Neural cell (in vitro differentiated cells): ENCODE data around the gene CDX1. TPM values are rescaled to one million over a fixed set of nuclear protein-coding genes. Genes with fewer than 3 reads are reported as not detected.

Experiments
- H2AFZ ChIP-seq: fragments of 200-600, 300-800 bp; sonication (generic), shearing (Covaris generic); 2 replicates; pipeline ENCODE4 v1.6.0; 2014; ENCODE audit warnings: low read depth, mild to moderate bottlenecking, antibody characterized with exemption, low read length, moderate library complexity
- H3F3A ChIP-seq: fragments of 200-600 bp; shearing (Covaris generic); 2 replicates; pipeline ENCODE4 v1.6.1; 2016; ENCODE audit warnings: mild to moderate bottlenecking, moderate library complexity, mixed read lengths, antibody characterized with exemption, low read length; ENCODE audit not compliant: insufficient read depth, poor library complexity, severe bottlenecking
- H3K27ac ChIP-seq: fragments of 200-600, 300-800 bp; sonication (generic), shearing (Covaris generic); 2 replicates; pipeline ENCODE4 v1.5.1; 2014; ENCODE audit warnings: mild to moderate bottlenecking, low read length, moderate library complexity
- H3K27me3 ChIP-seq: fragments of 300-800, 200-600 bp; sonication (generic), shearing (Covaris generic); 2 replicates; pipeline ENCODE4 v1.6.0; 2014; ENCODE audit warnings: mild to moderate bottlenecking, low read depth, low read length, moderate library complexity; ENCODE audit not compliant: insufficient read depth
- H3K36me3 ChIP-seq: fragments of 300-800, 200-600 bp; sonication (generic), shearing (Covaris generic); 2 replicates; pipeline ENCODE4 v1.5.1; 2014; ENCODE audit warnings: mild to moderate bottlenecking, antibody characterized with exemption, low read length, moderate library complexity; ENCODE audit not compliant: insufficient read depth
- H3K4me2 ChIP-seq: fragments of 300-800, 200-600 bp; sonication (generic), shearing (Covaris generic); 2 replicates; pipeline ENCODE4 v1.6.0; 2014; ENCODE audit warnings: mild to moderate bottlenecking, low read length
- H3K4me3 ChIP-seq: fragments of 300-800, 200-600 bp; sonication (generic), shearing (Covaris generic); 2 replicates; pipeline ENCODE4 v1.5.1; 2014; ENCODE audit warnings: mild to moderate bottlenecking, low read length, moderate library complexity
- H3K79me2 ChIP-seq: fragments of 200-600 bp; shearing (Covaris generic); replicated peaks from 2 replicates; pipeline ENCODE4 v1.6.0; 2014; ENCODE audit warnings: mild to moderate bottlenecking, low read length, moderate library complexity; ENCODE audit not compliant: insufficient read depth
- H3K9ac ChIP-seq: fragments of 300-800, 200-600 bp; sonication (generic), shearing (Covaris generic); 2 replicates; pipeline ENCODE4 v1.6.1; 2016; ENCODE audit warnings: mild to moderate bottlenecking, low read length, mixed read lengths
- H3K9me2 ChIP-seq: fragments of 200-600 bp; shearing (Covaris generic); 2 replicates; pipeline ENCODE4 v1.6.1; 2016; ENCODE audit warnings: mild to moderate bottlenecking, low read length, mixed read lengths; ENCODE audit not compliant: insufficient read depth
- H3K9me3 ChIP-seq: fragments of 200-600, 300-800 bp; sonication (generic), shearing (Covaris generic); 2 replicates; pipeline ENCODE4 v1.6.1; 2016; ENCODE audit warnings: mild to moderate bottlenecking, mixed run types, low read length, moderate library complexity, mixed read lengths
- H4K20me1 ChIP-seq: fragments of 200-600 bp; shearing (Covaris generic); 2 replicates; pipeline ENCODE4 v1.6.1; 2016; ENCODE audit warnings: mild to moderate bottlenecking, mixed run types; ENCODE audit not compliant: insufficient read depth
- EP300 ChIP-seq: fragments of 450-650 bp; conservative IDR thresholded peaks from 2 replicates; pipeline ENCODE4 v1.6.1; 2014; ENCODE audit warnings: antibody characterized with exemption, mild to moderate bottlenecking, moderate library complexity; ENCODE audit not compliant: poor library complexity, severe bottlenecking
- EZH2 ChIP-seq: fragments of 200-600, 300-800 bp; shearing (Covaris generic), sonication (generic); IDR thresholded peaks from 2 replicates; pipeline ENCODE4 v1.6.1; 2014; ENCODE audit warnings: antibody characterized with exemption, low read length, borderline replicate concordance, mild to moderate bottlenecking; ENCODE audit not compliant: insufficient read depth, poor library complexity, severe bottlenecking
- MXI1 ChIP-seq: fragments of 450-650 bp; conservative IDR thresholded peaks from 2 replicates; pipeline ENCODE4 v1.6.1; 2014; ENCODE audit warnings: antibody characterized with exemption, mild to moderate bottlenecking; ENCODE audit not compliant: poor library complexity, severe bottlenecking
- POLR2AphosphoS5 ChIP-seq: IDR thresholded peaks from 2 replicates; pipeline ENCODE4 v1.6.1; 2012
- SMC3 ChIP-seq: fragments of 450-650 bp; conservative IDR thresholded peaks from 2 replicates; pipeline ENCODE4 v1.6.1; 2014; ENCODE audit warnings: antibody characterized with exemption, mild to moderate bottlenecking, moderate library complexity; ENCODE audit not compliant: poor library complexity
- polyA plus RNA-seq: library from polyadenylated mRNA; depleted of rRNA; stranded (reverse); fragments of >200 nt; gene quantifications from 2 replicates; pipeline ENCODE4 v1.2.3, GENCODE V29; 2014
- TF ChIP-seq, protein P1 (sequence below): IDR thresholded peaks from 2 replicates; pipeline ENCODE4 v1.6.1; 2012; ENCODE audit warnings: borderline replicate concordance
- TF ChIP-seq, protein P2 (sequence below): fragments of 450-650 bp; IDR thresholded peaks from 2 replicates; pipeline ENCODE4 v1.5.1; 2014; ENCODE audit warnings: antibody characterized with exemption, mild to moderate bottlenecking, moderate library complexity; ENCODE audit not compliant: poor library complexity, severe bottlenecking

The CDX1 gene
- polyA plus RNA-seq, 1 donor from 2014 or later, result not detected

DNA sequence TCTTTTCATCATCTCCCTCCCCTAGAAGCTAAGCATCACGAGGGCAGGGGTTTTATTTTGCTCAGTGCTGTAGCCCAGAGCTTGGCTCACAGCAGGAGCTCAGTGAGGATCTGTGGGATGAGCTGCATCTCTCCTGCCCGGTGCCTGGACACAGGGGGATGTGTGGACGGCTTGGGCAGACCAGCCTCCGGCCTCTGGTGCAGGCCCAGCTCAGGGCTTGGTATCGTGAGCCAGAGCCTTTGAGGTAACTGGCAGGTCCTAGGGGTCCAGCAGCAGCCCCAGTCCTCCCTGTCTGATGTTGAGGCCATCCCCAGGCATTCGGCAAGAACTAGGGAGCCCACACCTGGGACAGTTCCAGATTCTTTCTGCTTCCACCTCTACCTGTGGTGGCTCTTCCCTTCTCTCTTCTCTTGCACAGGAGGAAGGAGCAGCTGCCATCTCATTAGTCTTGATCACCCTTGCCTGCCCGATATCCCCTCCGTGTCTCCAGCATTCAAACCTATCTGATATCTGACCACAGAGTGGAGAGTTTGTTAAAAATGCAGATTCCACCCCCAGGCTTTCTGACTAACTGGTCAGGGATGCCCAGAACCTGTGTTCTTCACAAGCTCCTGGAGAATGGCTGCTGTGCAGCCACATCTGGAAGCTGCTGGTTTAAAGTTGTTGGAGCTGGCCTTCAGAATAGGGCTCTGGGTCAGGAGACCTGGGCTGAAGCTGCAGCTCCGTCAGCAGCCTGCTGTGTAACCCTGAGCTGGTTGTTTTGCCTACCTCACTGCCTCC lies 15.4 kb downstream of the CDX1 start:
- Histone ChIP-seq H4K20me1 (no peaks in the 10 kb centered on the region), H3K9me2 (no peaks in the 10 kb centered on the region), H3K36me3 (no peaks in the 10 kb centered on the region), H3K27me3 (no peaks in the 10 kb centered on the region), H3F3A (no peaks in the 10 kb centered on the region), H3K4me3 (no peak overlapping the region), H3K79me2 (no peaks in the 10 kb centered on the region), H3K4me2 (no peak overlapping the region), H3K9ac (no peak overlapping the region), H2AFZ (no peak overlapping the region), H3K9me3 (no peaks in the 10 kb centered on the region), H3K27ac (no peak overlapping the region)
- TF ChIP-seq POLR2AphosphoS5, result no peak
- TF ChIP-seq, protein P1, sequence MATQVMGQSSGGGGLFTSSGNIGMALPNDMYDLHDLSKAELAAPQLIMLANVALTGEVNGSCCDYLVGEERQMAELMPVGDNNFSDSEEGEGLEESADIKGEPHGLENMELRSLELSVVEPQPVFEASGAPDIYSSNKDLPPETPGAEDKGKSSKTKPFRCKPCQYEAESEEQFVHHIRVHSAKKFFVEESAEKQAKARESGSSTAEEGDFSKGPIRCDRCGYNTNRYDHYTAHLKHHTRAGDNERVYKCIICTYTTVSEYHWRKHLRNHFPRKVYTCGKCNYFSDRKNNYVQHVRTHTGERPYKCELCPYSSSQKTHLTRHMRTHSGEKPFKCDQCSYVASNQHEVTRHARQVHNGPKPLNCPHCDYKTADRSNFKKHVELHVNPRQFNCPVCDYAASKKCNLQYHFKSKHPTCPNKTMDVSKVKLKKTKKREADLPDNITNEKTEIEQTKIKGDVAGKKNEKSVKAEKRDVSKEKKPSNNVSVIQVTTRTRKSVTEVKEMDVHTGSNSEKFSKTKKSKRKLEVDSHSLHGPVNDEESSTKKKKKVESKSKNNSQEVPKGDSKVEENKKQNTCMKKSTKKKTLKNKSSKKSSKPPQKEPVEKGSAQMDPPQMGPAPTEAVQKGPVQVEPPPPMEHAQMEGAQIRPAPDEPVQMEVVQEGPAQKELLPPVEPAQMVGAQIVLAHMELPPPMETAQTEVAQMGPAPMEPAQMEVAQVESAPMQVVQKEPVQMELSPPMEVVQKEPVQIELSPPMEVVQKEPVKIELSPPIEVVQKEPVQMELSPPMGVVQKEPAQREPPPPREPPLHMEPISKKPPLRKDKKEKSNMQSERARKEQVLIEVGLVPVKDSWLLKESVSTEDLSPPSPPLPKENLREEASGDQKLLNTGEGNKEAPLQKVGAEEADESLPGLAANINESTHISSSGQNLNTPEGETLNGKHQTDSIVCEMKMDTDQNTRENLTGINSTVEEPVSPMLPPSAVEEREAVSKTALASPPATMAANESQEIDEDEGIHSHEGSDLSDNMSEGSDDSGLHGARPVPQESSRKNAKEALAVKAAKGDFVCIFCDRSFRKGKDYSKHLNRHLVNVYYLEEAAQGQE, result no peak
- TF ChIP-seq MXI1, result no peak
- no peak for TF ChIP-seq EZH2
- no peak for TF ChIP-seq SMC3
- TF ChIP-seq EP300, result no peak
- TF ChIP-seq, protein P2, sequence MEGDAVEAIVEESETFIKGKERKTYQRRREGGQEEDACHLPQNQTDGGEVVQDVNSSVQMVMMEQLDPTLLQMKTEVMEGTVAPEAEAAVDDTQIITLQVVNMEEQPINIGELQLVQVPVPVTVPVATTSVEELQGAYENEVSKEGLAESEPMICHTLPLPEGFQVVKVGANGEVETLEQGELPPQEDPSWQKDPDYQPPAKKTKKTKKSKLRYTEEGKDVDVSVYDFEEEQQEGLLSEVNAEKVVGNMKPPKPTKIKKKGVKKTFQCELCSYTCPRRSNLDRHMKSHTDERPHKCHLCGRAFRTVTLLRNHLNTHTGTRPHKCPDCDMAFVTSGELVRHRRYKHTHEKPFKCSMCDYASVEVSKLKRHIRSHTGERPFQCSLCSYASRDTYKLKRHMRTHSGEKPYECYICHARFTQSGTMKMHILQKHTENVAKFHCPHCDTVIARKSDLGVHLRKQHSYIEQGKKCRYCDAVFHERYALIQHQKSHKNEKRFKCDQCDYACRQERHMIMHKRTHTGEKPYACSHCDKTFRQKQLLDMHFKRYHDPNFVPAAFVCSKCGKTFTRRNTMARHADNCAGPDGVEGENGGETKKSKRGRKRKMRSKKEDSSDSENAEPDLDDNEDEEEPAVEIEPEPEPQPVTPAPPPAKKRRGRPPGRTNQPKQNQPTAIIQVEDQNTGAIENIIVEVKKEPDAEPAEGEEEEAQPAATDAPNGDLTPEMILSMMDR, result no peak

DNA sequence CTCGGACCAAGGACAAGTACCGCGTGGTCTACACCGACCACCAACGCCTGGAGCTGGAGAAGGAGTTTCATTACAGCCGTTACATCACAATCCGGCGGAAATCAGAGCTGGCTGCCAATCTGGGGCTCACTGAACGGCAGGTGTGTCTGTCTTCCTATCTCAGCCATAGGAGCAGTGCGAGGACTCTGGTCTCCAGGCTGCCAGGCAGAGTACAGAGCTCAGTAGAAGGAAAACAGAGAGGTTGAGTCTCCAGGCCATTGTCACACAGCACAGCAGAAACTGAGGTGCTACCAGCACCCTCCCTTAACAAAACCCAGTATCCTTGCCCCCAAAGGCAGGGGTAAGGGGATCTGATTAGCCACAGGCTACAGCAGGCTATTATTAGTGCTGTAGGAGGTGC lies 16.2 kb downstream of the CDX1 start:
- H3K27ac ChIP-seq, result no peak overlapping the region
- no peaks in the 10 kb centered on the region for H4K20me1 ChIP-seq
- no peaks in the 10 kb centered on the region for H3K27me3 ChIP-seq
- no peaks in the 10 kb centered on the region for H3K36me3 ChIP-seq
- H3K4me3 ChIP-seq, result no peak overlapping the region
- H3K9me2 ChIP-seq, result no peaks in the 10 kb centered on the region
- H3K4me2 ChIP-seq, result no peak overlapping the region
- H2AFZ ChIP-seq, result no peak overlapping the region
- TF ChIP-seq, protein P2, result no peak
- H3F3A ChIP-seq, result no peaks in the 10 kb centered on the region
- no peaks in the 10 kb centered on the region for H3K9me3 ChIP-seq
- H3K79me2 ChIP-seq, result no peaks in the 10 kb centered on the region
- no peak overlapping the region for H3K9ac ChIP-seq
